G401 (cell line): ENCODE measurements around the gene SLX9. TPM values are rescaled to one million over a fixed set of nuclear protein-coding genes. Genes with fewer than 3 reads are reported as not detected.

Experiments
- DNase-seq: peaks from one replicate; pipeline ENCODE4 v3.0.0-alpha.2; 2015; ENCODE audit warnings: low spot score
- in situ Hi-C: cut with HindIII; loops from 2 replicates; pipeline ENCODE4 v1.10.0; 2016; ENCODE audit warnings: low sequenced_read_pairs, mixed read lengths
- total RNA-seq: library from RNA; depleted of rRNA; stranded (reverse); fragments of >200 nt; shearing (Covaris generic); gene quantifications from 2 replicates; pipeline ENCODE4 v1.2.3, GENCODE V29; 2014

The SLX9 gene
- total RNA-seq, 1 experiment from 2014 or later, result 48.2 TPM

DNA sequence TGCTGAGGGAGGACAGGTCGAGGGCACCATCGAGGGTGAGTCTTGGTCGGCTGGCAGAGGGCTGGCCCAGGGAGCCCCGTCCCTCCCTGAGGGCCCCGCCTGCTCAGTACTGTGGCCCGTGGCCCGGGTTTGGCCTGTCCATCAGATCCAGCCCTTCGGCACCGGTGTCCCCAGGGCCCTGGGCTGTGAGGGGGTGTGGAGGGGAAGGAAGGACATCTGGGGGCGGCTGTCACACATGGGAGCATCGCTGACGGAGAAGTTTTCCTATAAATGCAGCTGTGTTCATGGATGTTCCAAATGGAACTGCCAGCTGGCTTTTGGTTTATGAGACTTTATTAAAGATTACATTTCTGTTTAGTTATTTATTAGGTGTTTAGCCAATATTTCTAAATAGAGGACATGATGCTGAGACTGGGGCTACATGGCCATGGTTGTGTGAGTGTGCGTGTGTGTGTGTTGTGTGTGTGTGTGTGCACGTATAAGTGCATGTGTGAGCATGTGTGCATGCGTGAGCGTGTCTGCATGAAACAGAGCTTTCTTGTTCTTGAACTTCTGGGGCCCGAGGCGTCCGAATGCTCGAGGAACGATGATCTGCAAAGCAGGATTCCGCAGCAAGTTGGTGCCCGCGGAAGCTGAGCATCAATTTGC is 54.3 kb downstream of the SLX9 start:
- DNase-seq, result no peak
- in situ Hi-C loops, result no loop called here

DNA sequence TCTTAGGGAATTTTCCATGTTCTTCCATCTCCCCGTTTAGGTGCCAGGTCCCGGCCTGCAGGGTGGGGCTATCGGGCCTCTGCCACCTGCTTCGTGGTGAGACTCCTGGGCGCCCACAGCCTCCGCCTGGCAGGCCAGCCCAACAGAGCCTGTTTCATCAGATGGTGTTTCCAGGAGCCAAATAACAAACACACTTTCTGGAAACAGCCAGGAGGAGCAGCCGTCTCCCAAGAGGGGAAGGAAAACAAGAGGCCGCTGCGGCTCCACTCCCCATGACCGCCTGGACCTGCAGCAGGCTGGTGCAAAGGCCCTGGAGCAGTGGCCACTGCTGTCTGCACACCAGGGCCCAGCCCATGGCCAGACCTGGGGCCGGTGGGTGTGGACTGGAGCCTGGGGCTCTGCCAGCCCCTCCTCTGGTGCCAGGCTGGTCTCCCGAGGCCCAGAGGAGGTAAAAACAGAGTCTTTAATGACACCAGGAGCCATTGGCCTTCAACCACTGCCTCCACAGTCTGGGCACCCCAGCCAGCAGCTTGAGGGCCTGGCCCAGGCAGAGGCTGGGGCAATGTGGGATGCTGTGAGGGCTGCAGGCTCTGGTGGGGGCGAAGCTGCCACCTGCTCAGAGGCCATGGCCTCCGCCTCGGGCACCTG is 55.0 kb downstream of the SLX9 start:
- peak; percentile 76 for DNase-seq

DNA sequence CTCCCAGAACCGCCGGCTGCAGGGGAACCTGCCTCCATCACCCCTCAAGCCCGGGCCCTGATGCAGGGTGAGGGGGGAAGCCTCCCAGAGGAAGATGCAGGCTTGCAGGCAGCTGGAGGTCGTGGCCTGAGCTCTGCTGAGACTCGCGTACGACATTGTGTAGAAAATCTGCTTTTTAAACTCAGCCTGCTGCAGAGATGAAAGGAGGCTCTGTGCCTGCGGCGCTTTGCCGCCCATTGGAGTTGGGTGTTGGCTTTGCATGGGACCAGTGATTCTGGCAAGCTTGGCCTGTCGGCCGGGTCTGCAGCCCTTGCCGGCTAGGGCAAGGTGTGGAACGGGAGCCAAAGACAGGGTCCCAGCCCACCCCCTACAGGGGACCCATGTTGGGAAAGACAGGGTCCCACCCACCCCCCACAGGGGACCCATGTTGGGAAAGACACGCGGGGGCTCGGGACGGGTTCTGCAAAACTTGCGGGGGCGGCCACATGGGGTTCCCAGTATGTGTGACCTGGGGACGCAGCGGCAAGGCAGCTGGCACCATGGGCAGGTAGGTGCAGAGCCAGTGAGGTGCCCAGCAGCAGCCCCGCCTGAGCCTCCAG is 55.6 kb downstream of the SLX9 start:
- DNase-seq, result no peak
- in situ Hi-C loops, result no loop called here

More for the DNA sequence above, 55.0 kb downstream of the SLX9 start:
- in situ Hi-C loops, result no loop called here

DNA sequence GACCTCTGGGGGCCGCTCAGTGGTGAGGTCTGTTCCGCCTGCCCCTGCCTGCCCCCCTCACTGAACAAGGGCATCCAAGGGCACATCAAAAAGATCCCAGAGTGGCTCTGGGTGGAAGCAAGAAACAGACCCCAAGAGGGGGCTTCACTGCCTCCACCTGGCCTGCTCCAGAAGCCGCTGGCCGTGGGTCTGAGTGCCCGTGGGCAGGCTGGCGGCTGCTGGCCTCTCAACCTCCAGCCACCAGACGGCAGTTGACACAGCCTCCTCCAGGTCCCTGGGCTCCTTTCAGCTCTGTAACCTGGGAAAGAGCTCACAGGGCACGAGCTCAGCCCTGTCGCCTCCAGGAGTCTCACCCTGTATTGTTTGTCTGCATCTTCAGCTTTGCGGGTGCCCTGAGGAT is 56.3 kb downstream of the SLX9 start:
- no peak for DNase-seq
- in situ Hi-C loops, result no loop called here

DNA sequence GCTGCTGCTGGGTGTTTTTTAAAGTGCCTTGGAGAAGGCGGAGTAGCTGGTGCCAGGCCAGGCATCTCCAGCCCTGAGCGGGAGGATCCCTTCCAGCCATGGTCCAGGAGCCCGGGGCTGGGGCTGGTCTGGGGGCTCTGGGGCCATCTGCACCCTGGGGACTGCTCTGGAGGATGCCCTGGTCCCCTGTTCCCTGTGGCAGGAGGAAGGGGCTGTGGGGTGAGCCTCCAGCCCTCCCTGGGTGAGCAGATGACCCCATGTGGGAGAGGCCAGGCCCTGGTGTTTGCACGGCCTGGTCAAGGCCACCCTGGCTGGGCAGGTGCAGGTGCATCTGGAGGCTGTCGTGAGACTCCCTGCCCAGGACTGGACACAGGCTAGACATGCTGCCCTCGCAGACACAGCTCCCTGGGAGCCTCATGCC is 56.7 kb downstream of the SLX9 start:
- no peak for DNase-seq
- in situ Hi-C loops, result no loop called here

DNA sequence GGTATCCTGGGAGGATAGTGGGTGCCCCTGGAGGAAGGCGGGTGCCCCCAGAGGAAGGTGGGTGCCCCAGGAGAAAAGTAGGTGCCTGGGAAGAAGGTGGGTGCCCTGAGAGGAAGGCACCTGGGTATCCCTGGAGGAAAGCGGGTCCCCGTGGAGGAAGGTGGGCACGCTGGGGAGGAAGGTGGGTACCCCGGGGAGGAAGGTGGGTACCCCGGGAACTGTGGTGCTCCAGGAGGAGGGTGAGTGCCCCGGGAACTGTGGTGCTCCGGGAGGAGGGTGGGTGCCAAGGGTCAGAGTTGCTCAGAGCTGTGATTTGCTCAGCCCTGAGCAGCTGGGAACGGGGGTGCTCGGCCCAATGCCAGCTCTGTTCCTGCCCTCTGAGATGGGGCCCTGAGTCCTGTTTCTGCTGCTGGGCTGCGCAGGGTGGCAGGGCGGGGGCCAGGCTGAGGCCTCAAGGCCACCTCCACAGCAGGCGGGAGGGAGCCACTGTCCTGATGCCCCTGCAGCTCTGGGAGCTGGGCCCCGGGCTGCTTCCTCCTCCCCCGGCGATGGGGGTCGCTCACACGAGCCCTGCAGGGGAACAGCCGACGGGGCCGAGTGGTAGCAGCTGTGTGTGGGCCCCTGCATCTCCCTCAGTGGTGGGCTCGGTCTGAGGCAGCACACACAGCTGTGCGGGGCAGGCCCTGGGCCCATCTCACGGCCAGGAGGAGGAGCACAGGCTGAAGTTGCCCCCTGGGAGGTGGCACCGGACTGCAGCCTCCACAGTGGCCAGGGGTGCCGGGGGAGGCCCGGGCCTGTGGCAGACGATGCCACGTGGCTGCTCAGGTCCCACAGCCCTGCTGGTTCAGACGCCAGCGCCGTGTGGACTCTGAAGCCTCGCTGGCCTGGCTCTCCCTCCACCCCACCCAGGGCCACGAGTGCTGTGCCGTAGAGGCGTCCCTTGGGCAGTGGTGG is 57.4 kb downstream of the SLX9 start:
- in situ Hi-C loops, result no loop called here
- DNase-seq, result no peak

DNA sequence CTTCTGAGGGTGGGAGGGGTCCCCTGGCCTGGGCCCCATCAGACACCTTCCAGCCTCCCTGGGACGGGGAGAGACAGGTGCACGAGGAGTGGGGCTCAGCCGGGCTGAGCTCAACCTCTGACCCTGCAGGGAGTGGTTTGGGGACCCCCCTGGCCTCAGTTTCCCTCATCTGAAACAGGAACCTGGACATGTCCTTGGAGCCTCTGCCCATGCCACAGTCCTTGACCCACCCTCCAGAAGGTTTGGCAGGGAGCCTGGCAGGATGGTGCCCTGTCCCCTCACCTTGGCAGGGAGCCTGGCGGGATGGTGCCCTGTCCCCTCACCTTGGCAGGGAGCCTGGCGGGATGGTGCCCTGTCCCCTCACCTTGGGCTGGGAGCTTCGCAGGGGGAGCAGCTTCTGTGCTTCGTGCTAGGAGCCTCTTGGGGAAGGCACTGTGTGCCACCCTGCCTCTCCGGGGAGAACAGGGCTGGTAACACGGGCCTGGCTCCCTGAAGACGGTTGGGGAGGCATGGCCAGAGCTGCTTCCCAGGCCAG is 58.3 kb downstream of the SLX9 start:
- DNase-seq, result no peak
- in situ Hi-C loops, result no loop called here

DNA sequence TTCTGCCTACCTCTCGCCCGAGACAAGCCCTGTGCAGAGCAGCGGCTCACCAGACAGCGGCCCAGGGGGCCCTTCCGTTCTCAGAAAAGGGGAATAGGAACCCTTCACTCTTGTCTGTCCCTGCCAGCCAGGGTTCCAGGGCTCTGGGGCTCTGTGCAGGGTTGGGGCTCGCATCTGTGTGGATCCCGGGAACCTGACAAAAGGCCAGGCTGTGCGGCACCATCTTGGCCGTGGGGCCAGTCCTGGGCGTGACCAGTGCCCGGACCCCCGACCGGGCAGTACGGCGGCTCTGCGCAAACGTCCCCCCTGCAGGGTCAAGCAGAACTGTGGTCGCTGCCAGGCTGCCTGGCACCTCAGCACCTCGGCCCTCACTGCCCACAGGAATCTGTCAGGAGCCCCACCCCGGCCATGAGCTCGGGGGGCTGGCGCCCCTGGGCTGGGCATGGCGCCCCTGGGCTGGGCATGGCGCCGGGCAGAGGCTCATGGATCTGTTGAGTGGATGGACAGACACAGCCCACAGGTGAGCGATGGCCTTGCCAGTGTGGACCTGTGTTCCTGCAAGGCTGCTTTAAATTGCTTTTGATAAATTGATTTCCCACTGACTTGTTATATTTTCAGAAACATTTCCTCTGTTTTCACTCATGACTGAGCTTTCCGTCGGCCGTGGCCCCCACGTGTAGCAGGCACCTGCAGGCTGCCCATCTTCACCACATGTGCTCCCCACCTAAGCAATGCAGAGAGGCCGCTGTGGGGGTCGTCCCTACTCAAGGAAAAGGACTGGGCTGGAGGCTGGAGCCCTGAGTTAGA is 59.0 kb downstream of the SLX9 start:
- DNase-seq, result no peak
- in situ Hi-C loops, result no loop called here

DNA sequence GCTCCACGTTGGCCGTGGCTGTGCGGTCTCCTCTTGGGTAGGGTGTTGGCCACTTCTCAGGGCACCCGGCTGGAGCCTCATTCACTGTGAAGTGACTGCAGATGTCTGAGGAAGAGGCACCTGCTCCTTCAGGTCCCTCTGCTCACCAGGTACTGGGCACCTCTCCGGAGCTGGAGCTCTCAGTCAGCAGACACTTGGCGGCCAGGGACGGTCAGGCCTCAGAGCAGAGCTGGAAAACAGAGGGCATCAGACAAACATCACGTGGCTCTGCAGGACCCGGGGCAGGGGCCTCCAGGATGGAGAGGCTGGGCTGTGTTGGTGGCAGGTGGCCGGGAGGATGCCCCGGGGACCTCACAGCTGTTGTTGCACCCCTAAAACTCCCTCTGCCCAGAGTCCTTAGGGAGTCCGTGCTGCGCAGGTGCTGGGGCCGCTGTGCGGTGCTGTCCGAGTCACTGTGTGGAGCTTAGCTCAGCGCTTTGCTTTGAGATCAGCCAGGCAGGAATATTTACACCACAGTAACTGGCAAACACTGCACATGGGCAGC is 59.7 kb downstream of the SLX9 start:
- in situ Hi-C loops, result no loop called here
- no peak for DNase-seq

DNA sequence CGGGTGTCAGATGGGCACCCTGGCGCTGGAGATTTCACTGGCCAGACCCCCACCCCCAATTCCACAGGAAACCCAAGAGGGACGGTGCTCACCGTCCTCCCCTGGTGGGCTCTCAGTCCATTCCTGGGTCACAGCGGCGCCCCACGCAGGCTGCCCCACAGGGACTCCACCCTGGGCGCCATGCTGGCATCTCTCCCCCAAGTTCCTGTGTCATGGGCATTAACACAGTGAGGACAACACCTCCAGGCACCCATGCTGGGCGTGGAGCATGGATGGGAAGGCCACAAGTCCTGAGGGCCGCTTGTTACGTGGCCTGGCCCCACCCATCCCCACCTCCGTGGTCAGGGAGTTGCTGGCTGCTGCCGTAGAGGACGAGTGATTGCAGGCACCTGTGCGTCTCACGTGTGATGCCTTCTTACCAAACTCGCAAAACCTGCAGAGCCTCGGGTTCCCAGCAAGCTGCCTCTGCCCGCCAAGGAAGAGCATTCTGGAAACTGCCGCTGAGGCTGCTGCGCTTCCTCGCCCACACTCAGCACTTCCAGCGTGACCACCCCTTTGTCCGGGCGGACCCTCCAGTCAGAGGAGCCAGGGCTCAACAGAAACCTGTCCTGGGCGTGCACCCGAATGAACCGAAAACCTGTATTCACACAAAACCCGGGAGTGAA is 60.3 kb downstream of the SLX9 start:
- DNase-seq, result no peak
- in situ Hi-C loops, result no loop called here

DNA sequence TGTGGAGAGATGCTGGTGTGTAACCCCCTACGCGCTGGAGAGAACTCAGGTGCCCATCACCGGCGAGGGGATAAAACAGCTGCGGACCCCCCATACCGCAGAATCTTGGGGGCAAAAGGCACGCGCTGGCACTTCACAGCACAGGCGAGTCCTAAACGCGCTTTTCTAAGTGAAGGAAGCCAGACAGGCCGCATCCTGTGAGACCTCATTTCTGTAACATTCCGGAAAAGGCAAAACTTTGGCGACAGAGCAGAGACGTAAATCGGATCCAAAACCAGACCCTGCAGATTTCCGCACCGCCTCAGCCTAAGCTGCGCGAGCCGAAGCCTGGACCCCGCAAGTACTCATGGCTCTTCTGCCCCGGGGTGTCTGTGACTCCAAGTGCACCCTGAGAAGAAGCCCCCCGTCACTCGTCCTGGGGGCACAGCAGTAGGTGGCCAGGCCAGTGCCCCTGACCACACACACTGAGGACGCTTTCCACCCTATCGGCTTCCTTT is 60.9 kb downstream of the SLX9 start:
- in situ Hi-C loops, result no loop called here
- DNase-seq, result no peak

DNA sequence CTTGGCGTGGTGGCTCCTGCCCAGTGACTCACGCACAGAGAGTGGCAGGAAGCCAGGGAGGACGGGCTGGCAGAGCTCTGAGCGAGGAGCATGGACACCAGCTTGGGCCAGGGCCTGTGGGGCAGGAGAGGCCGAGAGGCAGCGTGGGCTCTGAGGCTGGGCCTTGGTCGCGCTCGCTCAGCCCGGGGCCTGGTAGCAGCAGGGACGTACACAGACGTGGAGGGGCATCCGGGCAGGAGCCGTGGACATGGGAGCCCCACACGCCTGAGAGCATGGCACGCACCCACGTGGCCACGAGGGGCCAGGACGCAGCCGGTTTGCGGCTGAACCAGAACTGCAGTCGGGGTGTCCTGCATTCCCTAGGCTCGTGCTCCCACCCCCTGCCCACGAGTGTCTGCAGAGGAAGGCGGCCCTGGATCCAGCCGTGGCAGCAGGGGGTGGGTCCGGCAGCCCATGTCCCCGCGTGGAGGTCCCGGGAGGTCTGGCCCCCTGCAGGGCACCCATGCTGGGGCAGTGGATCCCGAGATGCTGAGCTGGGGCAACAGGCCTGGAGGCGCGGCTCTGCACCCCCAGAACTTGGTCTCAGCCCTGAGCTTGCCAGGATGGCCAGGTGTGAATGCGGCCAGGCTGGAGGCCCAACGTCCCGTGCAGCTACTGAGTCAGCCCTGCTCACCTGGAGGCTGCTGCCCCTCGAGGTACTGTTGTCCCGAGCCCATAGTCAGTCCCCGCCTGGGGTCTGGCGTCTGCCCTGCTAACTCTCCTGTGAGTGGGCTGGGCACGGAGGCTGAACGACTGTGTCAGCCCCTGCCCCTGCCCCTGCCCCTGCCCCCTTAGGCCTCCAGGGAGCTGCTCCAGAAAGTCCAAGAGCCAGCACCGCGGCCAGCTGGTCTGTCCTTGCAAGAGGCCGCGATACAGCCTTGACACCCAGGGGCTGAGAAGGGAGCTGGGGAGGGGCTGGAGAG is 61.6 kb downstream of the SLX9 start:
- DNase-seq, result peak; percentile 80
- in situ Hi-C loops, result no loop called here

DNA sequence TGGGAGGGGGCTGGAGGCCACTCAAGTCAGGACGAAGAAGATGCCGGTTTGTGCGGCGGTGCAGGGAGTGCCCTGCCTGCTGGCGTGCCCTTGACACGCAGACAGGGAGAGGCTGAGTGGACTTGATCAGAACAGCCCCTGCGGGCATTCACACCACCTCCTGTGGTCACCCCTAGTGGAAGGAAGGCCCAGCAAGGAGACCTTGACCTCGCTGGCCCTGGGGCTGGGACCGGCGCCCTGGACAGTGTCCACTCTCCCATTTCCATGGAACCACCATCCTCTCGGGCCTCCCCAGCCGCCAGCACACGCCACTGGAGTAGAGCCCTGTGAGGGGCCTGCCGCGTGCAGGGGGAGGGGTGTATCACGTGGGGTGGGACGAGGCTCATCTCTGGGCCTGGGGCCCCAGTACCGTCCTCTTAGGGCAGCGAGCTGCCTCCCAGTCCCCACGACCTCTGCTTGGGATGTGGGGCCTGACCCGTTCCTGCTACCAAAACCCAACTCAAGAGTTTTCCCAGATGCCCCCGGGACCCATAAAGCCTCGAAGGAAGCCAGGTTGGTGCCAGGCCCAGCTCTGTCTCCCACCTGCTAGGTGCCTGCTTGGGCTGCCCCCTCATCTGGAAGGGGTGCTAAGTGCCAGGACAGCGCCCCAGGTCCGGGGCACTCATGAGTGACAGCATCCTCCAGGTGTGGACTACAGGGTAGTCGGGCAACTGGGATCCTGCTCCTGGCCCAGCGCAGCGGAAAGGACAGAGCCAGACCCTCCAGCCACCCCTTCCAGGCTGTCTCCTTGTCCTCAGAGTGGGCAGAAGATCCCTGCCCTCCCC is 62.8 kb downstream of the SLX9 start:
- in situ Hi-C loops, result no loop called here
- DNase-seq, result no peak

DNA sequence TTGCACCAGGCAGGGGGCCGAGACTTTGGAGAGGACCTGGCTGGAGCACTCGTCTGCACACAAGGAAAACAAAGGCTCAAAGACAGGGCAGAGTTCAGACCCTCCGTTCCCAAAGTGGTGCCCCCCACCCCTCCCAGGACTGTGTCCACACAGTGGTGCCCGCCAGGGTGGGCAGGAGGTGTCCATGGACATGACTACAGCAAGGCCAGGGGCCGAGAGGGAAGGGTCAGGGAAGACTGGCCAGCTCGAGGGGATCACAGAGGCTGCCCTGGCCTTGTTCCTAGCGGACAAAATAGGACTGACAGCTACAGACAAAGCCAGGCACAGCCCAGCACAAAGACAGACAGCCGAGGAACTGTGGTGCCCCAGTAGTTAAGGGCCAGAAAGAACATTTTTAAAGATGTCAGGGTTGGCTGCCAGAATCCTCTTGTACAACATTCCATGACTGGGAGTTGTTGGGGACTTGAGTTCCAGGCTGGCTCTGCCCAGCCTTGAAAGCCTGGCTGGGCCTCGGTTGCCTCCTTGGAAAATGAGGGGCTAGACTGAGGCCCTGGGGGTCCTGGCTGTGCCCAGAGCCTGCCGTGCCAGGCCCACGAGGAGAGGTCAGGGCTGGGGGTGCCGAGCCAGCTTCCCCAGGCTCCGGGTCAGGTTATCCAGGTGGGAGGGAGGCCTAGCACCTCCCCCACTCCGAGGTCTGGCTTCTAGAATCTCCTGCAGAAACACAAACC is 63.7 kb downstream of the SLX9 start:
- in situ Hi-C loops, result no loop called here
- no peak for DNase-seq

DNA sequence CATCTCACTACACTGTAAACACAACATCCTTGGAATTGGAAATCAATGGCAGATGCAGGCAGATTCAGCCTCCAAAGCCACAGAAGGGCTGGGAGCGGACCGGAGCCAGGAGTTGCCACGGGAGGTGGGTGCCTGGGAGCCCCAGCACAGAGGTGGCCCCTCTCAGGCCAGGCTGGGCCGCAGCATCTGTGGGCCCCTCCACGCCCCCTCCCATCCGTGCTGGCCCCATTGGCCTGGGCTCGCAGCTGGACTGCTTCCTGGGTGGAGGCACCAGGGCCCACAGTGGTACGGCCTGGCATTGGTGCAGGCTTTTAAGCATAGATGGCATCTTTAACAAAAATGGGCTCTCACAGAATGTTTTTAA is 64.2 kb downstream of the SLX9 start:
- in situ Hi-C loops, result no loop called here
- no peak for DNase-seq
